Measurements from ENCODE around the gene HSD17B2. TPM values are rescaled to one million over a fixed set of nuclear protein-coding genes. Genes with fewer than 3 reads are reported as not detected.

Gene HSD17B2
- total RNA-seq, 2 donors from 2014 or later: 44.6 to 69.2 TPM

DNA sequence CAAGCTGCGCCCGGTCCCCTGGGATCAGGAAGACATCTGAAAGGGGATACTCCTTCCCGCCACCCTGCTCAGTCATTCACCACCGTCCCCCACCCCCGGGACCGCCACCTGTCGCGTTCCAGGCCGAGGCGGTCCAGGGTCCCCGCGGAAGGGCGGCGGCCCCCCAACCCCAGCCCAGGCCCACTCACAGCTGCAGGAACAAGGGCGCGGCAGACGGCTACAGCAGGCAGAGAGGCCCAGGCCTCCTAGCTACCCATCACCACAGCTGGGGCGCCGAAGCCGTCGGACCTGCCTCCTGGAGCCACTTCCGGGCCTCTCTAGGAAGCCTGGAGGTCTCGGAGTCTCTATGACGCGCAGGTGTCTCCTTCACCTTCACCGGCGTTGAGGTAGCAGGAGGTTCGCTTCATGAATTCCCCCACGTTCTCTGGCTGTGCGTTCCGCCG, 23.8 kb upstream of the HSD17B2 start, which contains the start of gene SDR42E1:
SDR42E1 (minus strand) TSS at position 272 of the 443 bp plus-strand sequence. CDS start 10,612 bp downstream, outside the sequence.
- Histone ChIP-seq H3K9me3 (no peaks in the 10 kb centered on the region), H3K4me1 (no peaks in the 10 kb centered on the region), H3K27me3 (no peaks in the 10 kb centered on the region), H3K27ac (no peak within 1 kb of the TSS), H3K36me3 (no peaks in the 10 kb centered on the region), H3K4me3 (peak within 1 kb of the TSS; percentile 64), H3K9ac (ENCODE audit: low read depth in 2 of 2, low read length in 2 of 2) (peak within 1 kb of the TSS in 1 of 2 donors; percentile 35)
- peak; percentile 84 for DNase-seq
- TF ChIP-seq, protein P1, sequence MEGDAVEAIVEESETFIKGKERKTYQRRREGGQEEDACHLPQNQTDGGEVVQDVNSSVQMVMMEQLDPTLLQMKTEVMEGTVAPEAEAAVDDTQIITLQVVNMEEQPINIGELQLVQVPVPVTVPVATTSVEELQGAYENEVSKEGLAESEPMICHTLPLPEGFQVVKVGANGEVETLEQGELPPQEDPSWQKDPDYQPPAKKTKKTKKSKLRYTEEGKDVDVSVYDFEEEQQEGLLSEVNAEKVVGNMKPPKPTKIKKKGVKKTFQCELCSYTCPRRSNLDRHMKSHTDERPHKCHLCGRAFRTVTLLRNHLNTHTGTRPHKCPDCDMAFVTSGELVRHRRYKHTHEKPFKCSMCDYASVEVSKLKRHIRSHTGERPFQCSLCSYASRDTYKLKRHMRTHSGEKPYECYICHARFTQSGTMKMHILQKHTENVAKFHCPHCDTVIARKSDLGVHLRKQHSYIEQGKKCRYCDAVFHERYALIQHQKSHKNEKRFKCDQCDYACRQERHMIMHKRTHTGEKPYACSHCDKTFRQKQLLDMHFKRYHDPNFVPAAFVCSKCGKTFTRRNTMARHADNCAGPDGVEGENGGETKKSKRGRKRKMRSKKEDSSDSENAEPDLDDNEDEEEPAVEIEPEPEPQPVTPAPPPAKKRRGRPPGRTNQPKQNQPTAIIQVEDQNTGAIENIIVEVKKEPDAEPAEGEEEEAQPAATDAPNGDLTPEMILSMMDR (IDR thresholded peaks at IDR 0.05): no peak
- intact Hi-C loops (cut with DNase I): no loop called here

GRCh38 chr16:82013139-82013538, 21.9 kb upstream of the HSD17B2 start:
- H3K36me3 ChIP-seq: no peaks in the 10 kb centered on the region
- intact Hi-C loops (cut with DNase I): no loop called here
- TF ChIP-seq, protein P1 (IDR thresholded peaks at IDR 0.05): no peak
- no peak overlapping the region for H3K9ac ChIP-seq (ENCODE audit: low read depth in 2 of 2, low read length in 2 of 2)
- no peaks in the 10 kb centered on the region for H3K27me3 ChIP-seq
- DNase-seq: no peak
- H3K27ac ChIP-seq: no peak overlapping the region
- no peaks in the 10 kb centered on the region for H3K4me1 ChIP-seq
- H3K4me3 ChIP-seq: no peak overlapping the region
- H3K9me3 ChIP-seq: no peaks in the 10 kb centered on the region

DNA sequence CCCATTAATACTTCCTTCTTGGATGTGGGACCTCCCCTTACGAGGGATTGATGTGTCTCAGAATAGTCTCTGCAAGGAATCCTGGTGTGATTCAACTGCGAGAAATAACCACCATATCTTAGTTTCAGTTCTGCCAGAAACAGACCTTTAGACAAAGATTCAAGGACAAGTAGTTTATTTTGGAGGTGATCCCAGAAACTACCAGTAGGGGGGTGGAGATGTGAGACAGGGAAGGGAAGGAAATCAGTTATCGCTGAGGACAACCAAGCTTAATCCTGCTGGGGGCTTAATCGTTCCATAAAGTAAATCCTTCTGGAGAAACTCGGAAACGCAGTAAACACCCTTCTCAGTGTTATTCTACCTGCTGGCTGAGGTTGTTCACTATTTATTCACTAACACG, 18.8 kb upstream of the HSD17B2 start:
- peak; percentile 54 for DNase-seq
- no peak overlapping the region for H3K4me3 ChIP-seq
- H3K9ac ChIP-seq (ENCODE audit: low read depth in 2 of 2, low read length in 2 of 2): no peak overlapping the region
- intact Hi-C loops (cut with DNase I): no loop called here
- TF ChIP-seq, protein P1 (IDR thresholded peaks at IDR 0.05): peak; percentile 31
- H3K4me1 ChIP-seq: no peaks in the 10 kb centered on the region
- no peak overlapping the region for H3K27ac ChIP-seq
- no peaks in the 10 kb centered on the region for H3K27me3 ChIP-seq
- H3K36me3 ChIP-seq: no peaks in the 10 kb centered on the region
- no peaks in the 10 kb centered on the region for H3K9me3 ChIP-seq

GRCh38 chr16:82016964-82017363, 18.1 kb upstream of the HSD17B2 start:
- TF ChIP-seq, protein P1 (IDR thresholded peaks at IDR 0.05): no peak
- Histone ChIP-seq H3K9me3 (no peaks in the 10 kb centered on the region), H3K36me3 (no peaks in the 10 kb centered on the region), H3K4me3 (no peak overlapping the region), H3K27ac (no peak overlapping the region), H3K27me3 (no peaks in the 10 kb centered on the region), H3K9ac (ENCODE audit: low read depth in 2 of 2, low read length in 2 of 2) (no peak overlapping the region), H3K4me1 (no peaks in the 10 kb centered on the region)
- intact Hi-C loops (cut with DNase I): no loop called here
- DNase-seq: no peak

- Histone ChIP-seq H3K27me3 (no peaks in the 10 kb centered on the region), H3K4me1 (no peaks in the 10 kb centered on the region), H3K9ac (ENCODE audit: low read depth in 2 of 2, low read length in 2 of 2) (no peak overlapping the region), H3K27ac (no peak overlapping the region), H3K4me3 (no peak overlapping the region), H3K36me3 (no peaks in the 10 kb centered on the region), H3K9me3 (no peaks in the 10 kb centered on the region)
- intact Hi-C loops (cut with DNase I): no loop called here
- DNase-seq: no peak
- TF ChIP-seq, protein P1 (IDR thresholded peaks at IDR 0.05): no peak
These were observed 17.0 kb upstream of the HSD17B2 start for GRCh38 chr16:82017911-82018568.
